GM23338 (cell line): Measurements from ENCODE around the gene ADGRD1. TPM values are rescaled to one million over a fixed set of nuclear protein-coding genes. Genes with fewer than 3 reads are reported as not detected.

Experiments used
- ATAC-seq: fragments of 200-7000 bp; cut with Tn5 transposase; 3 replicates; pipeline ENCODE4 v1.9.1; 2020
- DNase-seq: peaks from one replicate; pipeline ENCODE4 v3.0.0-alpha.2; 2015; ENCODE audit warnings: low spot score
- H2AFZ ChIP-seq: fragments of 200-600 bp; sonication (generic); 2 replicates; pipeline ENCODE4 v1.8.0; 2016; ENCODE audit warnings: antibody characterized with exemption, mild to moderate bottlenecking, moderate library complexity
- H3F3A ChIP-seq: fragments of 200-600 bp; sonication (generic); replicated peaks from 2 replicates; pipeline ENCODE4 v1.8.0; 2017; ENCODE audit warnings: antibody characterized with exemption, mixed run types, low read depth
- H3K27ac ChIP-seq: fragments of 200-600 bp; sonication (generic); 2 replicates; pipeline ENCODE4 v1.6.1; 2016; ENCODE audit warnings: low read depth
- H3K27me3 ChIP-seq: fragments of 200-600 bp; sonication (generic); 2 replicates; pipeline ENCODE4 v1.8.0; 2016; ENCODE audit warnings: mild to moderate bottlenecking, mixed run types, moderate library complexity; ENCODE audit not compliant: insufficient read depth
- H3K36me3 ChIP-seq: fragments of 200-600 bp; sonication (generic); 2 replicates; pipeline ENCODE4 v1.8.0; 2016; ENCODE audit warnings: mild to moderate bottlenecking; ENCODE audit not compliant: insufficient read depth
- H3K4me1 ChIP-seq: fragments of 200-600 bp; sonication (generic); 2 replicates; pipeline ENCODE4 v1.8.0; 2016; ENCODE audit warnings: mild to moderate bottlenecking, moderate library complexity; ENCODE audit not compliant: insufficient read depth
- H3K4me2 ChIP-seq: fragments of 200-600 bp; sonication (generic); 2 replicates; pipeline ENCODE4 v1.7.1; 2017; ENCODE audit warnings: mixed run types
- H3K4me3 ChIP-seq: fragments of 200-600 bp; sonication (generic); 2 replicates; pipeline ENCODE4 v1.6.1; 2016; ENCODE audit warnings: mixed run types
- H3K79me2 ChIP-seq: fragments of 200-600 bp; sonication (generic); replicated peaks from 2 replicates; pipeline ENCODE4 v1.8.0; 2017; ENCODE audit warnings: mild to moderate bottlenecking; ENCODE audit not compliant: insufficient read depth
- H3K9me2 ChIP-seq: fragments of 200-600 bp; sonication (generic); 2 replicates; pipeline ENCODE4 v1.8.0; 2017; ENCODE audit not compliant: insufficient read depth
- H4K20me1 ChIP-seq: fragments of 200-600 bp; sonication (generic); replicated peaks from 2 replicates; pipeline ENCODE4 v1.8.0; 2017; ENCODE audit warnings: mild to moderate bottlenecking; ENCODE audit not compliant: insufficient read depth
- H3K27ac Mint-ChIP-seq: 2 replicates; pipeline ENCODE4 v1.8.0; 2020; ENCODE audit warnings: inconsistent platforms, mild to moderate bottlenecking, moderate library complexity, mixed read lengths
- H3K27me3 Mint-ChIP-seq: 3 replicates; pipeline ENCODE4 v1.8.0; 2022; ENCODE audit warnings: low read depth, mild to moderate bottlenecking, moderate library complexity, mixed read lengths, inconsistent platforms; ENCODE audit not compliant: insufficient read depth, poor library complexity
- H3K36me3 Mint-ChIP-seq: 3 replicates; pipeline ENCODE4 v1.8.0; 2021; ENCODE audit warnings: low read depth, mild to moderate bottlenecking, inconsistent platforms, moderate library complexity, mixed read lengths
- H3K4me1 Mint-ChIP-seq: 3 replicates; pipeline ENCODE4 v1.8.0; 2020; ENCODE audit warnings: mild to moderate bottlenecking, inconsistent platforms, mixed read lengths
- H3K4me3 Mint-ChIP-seq: 3 replicates; pipeline ENCODE4 v1.8.0; 2021; ENCODE audit warnings: moderate library complexity, mild to moderate bottlenecking, inconsistent platforms, mixed read lengths
- H3K9me3 Mint-ChIP-seq: 3 replicates; pipeline ENCODE4 v1.8.0; 2020; ENCODE audit warnings: moderate library complexity, mild to moderate bottlenecking, inconsistent platforms, mixed read lengths
- CREB1 ChIP-seq: fragments of 250-450 bp; sonication (Bioruptor Pico); IDR thresholded peaks from 2 replicates; pipeline ENCODE4 v1.5.0; 2020; ENCODE audit warnings: low read depth, mild to moderate bottlenecking, moderate library complexity
- CTCF ChIP-seq, 2 experiments: fragments of 200-600 bp in 1 of 2; sonication (generic) in 1 of 2; conservative IDR thresholded peaks; 2 replicates each; pipeline versions ENCODE4 v1.5.1 to v1.6.1; 2016 to 2017; ENCODE audit warnings: antibody characterized with exemption in 2 of 2, low read depth in 2 of 2, mild to moderate bottlenecking in 2 of 2, moderate library complexity in 1 of 2
- ETS1 ChIP-seq: IDR thresholded peaks from 2 replicates; pipeline ENCODE4 v1.6.1; 2016; ENCODE audit warnings: antibody characterized with exemption
- EZH2 ChIP-seq: fragments of 200-600 bp; sonication (generic); IDR thresholded peaks from one replicate; pipeline ENCODE4 v1.8.0; 2017; ENCODE audit warnings: antibody characterized with exemption, mild to moderate bottlenecking, low read depth; ENCODE audit not compliant: unreplicated experiment
- EZH2phosphoT487 ChIP-seq: fragments of 200-600 bp; sonication (generic); IDR thresholded peaks from one replicate; pipeline ENCODE4 v1.8.1; 2018; ENCODE audit warnings: antibody characterized with exemption; ENCODE audit not compliant: unreplicated experiment
- JUNB ChIP-seq: IDR thresholded peaks from one replicate; pipeline ENCODE4 v1.6.1; 2016; ENCODE audit warnings: antibody characterized with exemption; ENCODE audit not compliant: unreplicated experiment
- NANOG ChIP-seq: IDR thresholded peaks from 2 replicates; pipeline ENCODE4 v1.6.1; 2016; ENCODE audit warnings: antibody characterized with exemption, borderline replicate concordance
- POLR2AphosphoS5 ChIP-seq: IDR thresholded peaks from 2 replicates; pipeline ENCODE4 v1.6.1; 2016; ENCODE audit warnings: antibody characterized with exemption, low read depth
- REST ChIP-seq: IDR thresholded peaks from one replicate; pipeline ENCODE4 v1.6.1; 2018; ENCODE audit warnings: antibody characterized with exemption; ENCODE audit not compliant: unreplicated experiment
- STAT1 ChIP-seq: IDR thresholded peaks from one replicate; pipeline ENCODE4 v1.6.1; 2016; ENCODE audit warnings: antibody characterized with exemption; ENCODE audit not compliant: unreplicated experiment
- ZNF114 ChIP-seq: fragments of 250-450 bp; sonication (Bioruptor Pico); IDR thresholded peaks from 2 replicates; pipeline ENCODE4 v1.5.0; 2020; ENCODE audit warnings: mild to moderate bottlenecking, moderate library complexity
- ZNF331 ChIP-seq: fragments of 250-450 bp; sonication (Bioruptor Pico); IDR thresholded peaks from 2 replicates; pipeline ENCODE4 v1.5.0; 2020; ENCODE audit warnings: low read depth, mild to moderate bottlenecking, moderate library complexity
- ZNF462 ChIP-seq: fragments of 250-450 bp; sonication (Bioruptor Pico); IDR thresholded peaks from 2 replicates; pipeline ENCODE4 v1.5.0; 2020; ENCODE audit warnings: mild to moderate bottlenecking, moderate library complexity
- polyA plus RNA-seq: library from polyadenylated mRNA; unstranded; fragments of >200 nt; fragmentation: Nextera tagmentation; extraction: Ambion mirVana; gene quantifications from 2 replicates; pipeline ENCODE4 v1.2.1, GENCODE V29; 2016
- total RNA-seq: library from RNA; depleted of rRNA; stranded (reverse); fragments of >200 nt; shearing (Covaris generic); gene quantifications from 2 replicates; pipeline ENCODE4 v1.2.3, GENCODE V29; 2014

ADGRD1 gene
- total and polyA plus RNA-seq, 2 experiments from 2014 or later: 1.4 TPM; not detected in 1

- DNase-seq (no peak), ATAC-seq (no peak)
- Histone ChIP-seq H2AFZ (no peak overlapping the region), H3K36me3 (no peaks in the 10 kb centered on the region), H3K27me3 (no peaks in the 10 kb centered on the region), H3F3A (no peaks in the 10 kb centered on the region), H3K79me2 (no peaks in the 10 kb centered on the region), H3K9me2 (no peaks in the 10 kb centered on the region), H3K4me1 (no peaks in the 10 kb centered on the region), H3K27ac (no peak overlapping the region), H4K20me1 (no peaks in the 10 kb centered on the region), H3K4me2 (no peak overlapping the region), H3K4me3 (no peak overlapping the region)
- no peaks in the 10 kb centered on the region for H3K36me3 Mint-ChIP-seq
- no peaks in the 10 kb centered on the region for H3K9me3 Mint-ChIP-seq
- no peak overlapping the region for H3K27ac Mint-ChIP-seq
- TF ChIP-seq ZNF114 (CRISPR knock-in tag) (no peak), ZNF462 (CRISPR knock-in tag) (no peak), REST (no peak), EZH2phosphoT487 (no peak), NANOG (no peak), ETS1 (no peak), POLR2AphosphoS5 (no peak), CREB1 (CRISPR knock-in tag) (no peak), STAT1 (no peak), CTCF (conservative IDR thresholded peaks at IDR 0.05; ENCODE audit: low read depth in 2 of 2) (no peak), ZNF331 (CRISPR knock-in tag) (no peak), JUNB (no peak), EZH2 (no peak)
- peaks cover 4% of the 10 kb centered on the region; the same call in 2 of the 3 replicates for H3K4me1 Mint-ChIP-seq
- peaks cover 7% of the 10 kb centered on the region for H3K27me3 Mint-ChIP-seq
- no peak overlapping the region for H3K4me3 Mint-ChIP-seq
These were observed 181.6 kb downstream of the ADGRD1 start for GRCh38 chr12:131135311-131135785.
